ENCODE data around the gene PSMD9. TPM values are rescaled to one million over a fixed set of nuclear protein-coding genes. Genes with fewer than 3 reads are reported as not detected.
"Not testable (repeated sequence)": the region's sequence is repeated elsewhere in the genome, so short reads cannot be mapped to it uniquely, and the experiment has no call there.

PSMD9 gene
- total RNA-seq, 2 experiments from 2014 or later = 89.2 to 142 TPM

DNA sequence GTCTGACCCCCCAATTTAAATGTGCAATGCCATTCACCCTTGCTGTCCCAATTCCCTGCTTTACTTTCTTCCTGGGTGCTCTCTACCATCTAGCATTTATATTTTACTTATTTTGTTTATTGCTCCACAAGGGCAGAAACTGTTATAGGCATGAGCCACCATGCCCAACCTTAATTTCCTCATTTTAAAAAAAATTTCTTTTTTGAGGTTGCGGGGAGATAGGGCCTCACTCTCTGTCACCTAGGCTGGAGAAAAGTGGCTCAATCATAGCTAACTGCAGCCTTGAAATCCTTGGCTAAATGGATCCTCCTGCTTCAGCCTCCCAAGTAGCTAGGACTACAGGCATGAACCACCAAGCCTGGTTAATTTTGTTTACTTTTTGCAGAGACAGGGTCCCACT lies 42.9 kb upstream of the PSMD9 start:
- intact Hi-C loops (cut with micrococcal nuclease; ENCODE audit: unreplicated experiment) = no loop called here
- TF ChIP-seq, protein P1, sequence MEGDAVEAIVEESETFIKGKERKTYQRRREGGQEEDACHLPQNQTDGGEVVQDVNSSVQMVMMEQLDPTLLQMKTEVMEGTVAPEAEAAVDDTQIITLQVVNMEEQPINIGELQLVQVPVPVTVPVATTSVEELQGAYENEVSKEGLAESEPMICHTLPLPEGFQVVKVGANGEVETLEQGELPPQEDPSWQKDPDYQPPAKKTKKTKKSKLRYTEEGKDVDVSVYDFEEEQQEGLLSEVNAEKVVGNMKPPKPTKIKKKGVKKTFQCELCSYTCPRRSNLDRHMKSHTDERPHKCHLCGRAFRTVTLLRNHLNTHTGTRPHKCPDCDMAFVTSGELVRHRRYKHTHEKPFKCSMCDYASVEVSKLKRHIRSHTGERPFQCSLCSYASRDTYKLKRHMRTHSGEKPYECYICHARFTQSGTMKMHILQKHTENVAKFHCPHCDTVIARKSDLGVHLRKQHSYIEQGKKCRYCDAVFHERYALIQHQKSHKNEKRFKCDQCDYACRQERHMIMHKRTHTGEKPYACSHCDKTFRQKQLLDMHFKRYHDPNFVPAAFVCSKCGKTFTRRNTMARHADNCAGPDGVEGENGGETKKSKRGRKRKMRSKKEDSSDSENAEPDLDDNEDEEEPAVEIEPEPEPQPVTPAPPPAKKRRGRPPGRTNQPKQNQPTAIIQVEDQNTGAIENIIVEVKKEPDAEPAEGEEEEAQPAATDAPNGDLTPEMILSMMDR (conservative IDR thresholded peaks at IDR 0.05; ENCODE audit: low read length) = no peak
- TF ChIP-seq EZH2phosphoT487 (IDR thresholded peaks at IDR 0.05; ENCODE audit: borderline replicate concordance, low read depth, low read length) = no peak
- no peaks in the 10 kb centered on the region for H3K36me3 ChIP-seq (ENCODE audit: insufficient read depth, low read length)
- no peak overlapping the region for H3K27ac ChIP-seq (ENCODE audit: low read depth, low read length, poor library complexity, severe bottlenecking)
- BruUV-seq (replicated peaks) = no TSS peak
- H3K4me3 ChIP-seq (ENCODE audit: low read depth, low read length, poor library complexity, severe bottlenecking) = no peak overlapping the region
- no peaks in the 10 kb centered on the region for H3K4me1 ChIP-seq (ENCODE audit: insufficient read depth, low read length, poor library complexity, severe bottlenecking)
- H3K4me2 ChIP-seq (ENCODE audit: low read length) = no peak overlapping the region
- H3K79me2 ChIP-seq (ENCODE audit: insufficient read depth, low read depth, low read length) = no peaks in the 10 kb centered on the region
- DNase-seq (ENCODE audit: low spot score) = no peak
- H4K20me1 ChIP-seq (ENCODE audit: insufficient read depth, low read length) = no peaks in the 10 kb centered on the region
- H2AFZ ChIP-seq (ENCODE audit: low read length) = no peak overlapping the region
- CTCF ChIA-PET (ENCODE audit: unreplicated experiment) = no interaction called here
- POLR2A ChIA-PET = no interaction called here
- no peaks in the 10 kb centered on the region for H3K9me2 ChIP-seq (ENCODE audit: insufficient read depth, low read length)
- H3K9me3 ChIP-seq (ENCODE audit: low read length) = no peaks in the 10 kb centered on the region

DNA sequence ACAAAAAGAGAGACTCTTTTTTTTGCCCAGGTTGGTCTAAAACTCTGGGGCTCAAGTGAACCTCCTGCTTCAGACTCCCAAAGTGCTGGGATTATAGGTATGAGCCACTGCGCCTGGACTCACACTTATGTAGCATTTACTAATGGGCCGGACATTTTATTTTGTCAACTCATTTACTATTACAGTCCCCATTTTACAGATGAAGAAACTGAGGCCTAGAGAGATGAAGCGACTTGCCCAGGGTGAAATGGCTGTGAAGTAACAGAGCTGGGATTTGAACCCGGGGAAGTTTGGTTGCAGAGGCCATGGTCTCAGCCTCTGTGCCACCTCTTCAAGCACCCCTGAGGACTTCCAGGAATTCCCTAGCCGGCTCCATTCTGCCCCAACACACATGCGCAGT lies 39.4 kb upstream of the PSMD9 start:
- no peak for DNase-seq (ENCODE audit: low spot score)
- intact Hi-C loops (cut with micrococcal nuclease; ENCODE audit: unreplicated experiment) = no loop called here
- H2AFZ ChIP-seq (ENCODE audit: low read length) = no peak overlapping the region

DNA sequence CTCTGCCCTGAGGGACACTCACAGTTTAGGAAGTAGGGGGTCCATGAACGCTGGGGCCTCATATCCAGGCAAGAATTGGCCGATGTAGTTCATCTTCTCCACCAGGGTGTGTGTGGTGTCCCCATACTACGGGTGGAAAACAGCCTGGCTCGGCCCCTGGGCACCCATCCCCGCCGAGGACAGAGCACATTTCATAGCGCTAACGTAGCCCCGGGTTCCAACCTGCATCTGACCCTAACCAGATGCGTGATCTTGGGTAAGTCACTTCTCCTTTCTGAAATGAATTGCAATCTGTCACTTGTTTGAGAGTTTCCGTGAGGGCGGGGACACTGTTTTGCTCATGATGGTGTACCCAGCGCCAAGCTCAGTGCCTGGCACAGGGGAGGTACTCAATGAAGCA lies 38.9 kb upstream of the PSMD9 start:
- Histone ChIP-seq H3K4me1 (ENCODE audit: insufficient read depth, low read length, poor library complexity, severe bottlenecking) (no peaks in the 10 kb centered on the region), H3K27ac (ENCODE audit: low read depth, low read length, poor library complexity, severe bottlenecking) (no peak overlapping the region), H3K9me2 (ENCODE audit: insufficient read depth, low read length) (no peaks in the 10 kb centered on the region), H3K4me3 (ENCODE audit: low read depth, low read length, poor library complexity, severe bottlenecking) (no peak overlapping the region), H3K4me2 (ENCODE audit: low read length) (no peak overlapping the region), H4K20me1 (ENCODE audit: insufficient read depth, low read length) (no peaks in the 10 kb centered on the region), H3K9me3 (ENCODE audit: low read length) (no peaks in the 10 kb centered on the region), H3K36me3 (ENCODE audit: insufficient read depth, low read length) (no peaks in the 10 kb centered on the region), H2AFZ (ENCODE audit: low read length) (no peak overlapping the region), H3K79me2 (ENCODE audit: insufficient read depth, low read depth, low read length) (no peaks in the 10 kb centered on the region)
- no peak for DNase-seq (ENCODE audit: low spot score)
- intact Hi-C loops (cut with micrococcal nuclease; ENCODE audit: unreplicated experiment) = no loop called here
- CTCF ChIA-PET (ENCODE audit: unreplicated experiment) = no interaction called here
- TF ChIP-seq, protein P1 (conservative IDR thresholded peaks at IDR 0.05; ENCODE audit: low read length) = no peak
- TF ChIP-seq EZH2phosphoT487 (IDR thresholded peaks at IDR 0.05; ENCODE audit: borderline replicate concordance, low read depth, low read length) = no peak
- BruUV-seq (replicated peaks) = no TSS peak
- POLR2A ChIA-PET = no interaction called here

More for the DNA sequence above, 39.4 kb upstream of the PSMD9 start:
- Histone ChIP-seq H3K4me3 (ENCODE audit: low read depth, low read length, poor library complexity, severe bottlenecking) (no peak overlapping the region), H3K9me2 (ENCODE audit: insufficient read depth, low read length) (no peaks in the 10 kb centered on the region), H3K79me2 (ENCODE audit: insufficient read depth, low read depth, low read length) (no peaks in the 10 kb centered on the region), H4K20me1 (ENCODE audit: insufficient read depth, low read length) (no peaks in the 10 kb centered on the region), H3K27ac (ENCODE audit: low read depth, low read length, poor library complexity, severe bottlenecking) (no peak overlapping the region), H3K36me3 (ENCODE audit: insufficient read depth, low read length) (no peaks in the 10 kb centered on the region), H3K9me3 (ENCODE audit: low read length) (no peaks in the 10 kb centered on the region), H3K4me2 (ENCODE audit: low read length) (no peak overlapping the region), H3K4me1 (ENCODE audit: insufficient read depth, low read length, poor library complexity, severe bottlenecking) (no peaks in the 10 kb centered on the region)
- no peak for TF ChIP-seq EZH2phosphoT487 (IDR thresholded peaks at IDR 0.05; ENCODE audit: borderline replicate concordance, low read depth, low read length)
- TF ChIP-seq, protein P1 (conservative IDR thresholded peaks at IDR 0.05; ENCODE audit: low read length) = no peak
- ChIA-PET CTCF (ENCODE audit: unreplicated experiment) (no interaction called here), POLR2A (no interaction called here)
- no TSS peak for BruUV-seq (replicated peaks)

DNA sequence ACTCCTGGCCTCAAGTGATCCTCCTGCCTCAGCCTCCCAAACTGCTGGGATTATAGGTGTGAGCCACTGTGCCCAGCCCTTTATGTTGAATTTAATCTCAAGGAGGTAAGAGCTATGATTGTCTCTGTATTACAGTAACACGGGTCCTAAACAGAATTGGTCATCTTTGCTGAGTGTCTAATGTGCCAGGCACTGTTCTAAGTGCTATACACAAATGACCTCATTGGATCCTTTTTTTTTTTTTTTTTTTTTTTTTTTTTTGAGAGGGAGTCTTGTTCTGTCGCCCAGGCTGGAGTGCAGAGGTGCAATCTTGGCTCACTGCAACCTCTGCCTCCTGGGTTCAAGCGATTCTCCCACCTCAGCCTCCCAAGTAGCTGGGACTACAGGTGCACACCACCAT lies 36.2 kb upstream of the PSMD9 start:
- H3K4me2 ChIP-seq (ENCODE audit: low read length); H3K9me2 ChIP-seq (ENCODE audit: insufficient read depth, low read length); intact Hi-C loops (cut with micrococcal nuclease; ENCODE audit: unreplicated experiment); H3K36me3 ChIP-seq (ENCODE audit: insufficient read depth, low read length); CTCF ChIA-PET (ENCODE audit: unreplicated experiment); DNase-seq (ENCODE audit: low spot score); BruUV-seq (replicated peaks); H2AFZ ChIP-seq (ENCODE audit: low read length); H3K27ac ChIP-seq (ENCODE audit: low read depth, low read length, poor library complexity, severe bottlenecking); H3K4me3 ChIP-seq (ENCODE audit: low read depth, low read length, poor library complexity, severe bottlenecking); H3K9me3 ChIP-seq (ENCODE audit: low read length); H3K79me2 ChIP-seq (ENCODE audit: insufficient read depth, low read depth, low read length); H4K20me1 ChIP-seq (ENCODE audit: insufficient read depth, low read length); POLR2A ChIA-PET: not testable (repeated sequence)
- peaks cover 20% of the 10 kb centered on the region for H3K4me1 ChIP-seq (ENCODE audit: insufficient read depth, low read length, poor library complexity, severe bottlenecking)
